ENCODE data around the gene C1QTNF7.

C1QTNF7 gene, protein sequence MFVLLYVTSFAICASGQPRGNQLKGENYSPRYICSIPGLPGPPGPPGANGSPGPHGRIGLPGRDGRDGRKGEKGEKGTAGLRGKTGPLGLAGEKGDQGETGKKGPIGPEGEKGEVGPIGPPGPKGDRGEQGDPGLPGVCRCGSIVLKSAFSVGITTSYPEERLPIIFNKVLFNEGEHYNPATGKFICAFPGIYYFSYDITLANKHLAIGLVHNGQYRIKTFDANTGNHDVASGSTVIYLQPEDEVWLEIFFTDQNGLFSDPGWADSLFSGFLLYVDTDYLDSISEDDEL

DNA sequence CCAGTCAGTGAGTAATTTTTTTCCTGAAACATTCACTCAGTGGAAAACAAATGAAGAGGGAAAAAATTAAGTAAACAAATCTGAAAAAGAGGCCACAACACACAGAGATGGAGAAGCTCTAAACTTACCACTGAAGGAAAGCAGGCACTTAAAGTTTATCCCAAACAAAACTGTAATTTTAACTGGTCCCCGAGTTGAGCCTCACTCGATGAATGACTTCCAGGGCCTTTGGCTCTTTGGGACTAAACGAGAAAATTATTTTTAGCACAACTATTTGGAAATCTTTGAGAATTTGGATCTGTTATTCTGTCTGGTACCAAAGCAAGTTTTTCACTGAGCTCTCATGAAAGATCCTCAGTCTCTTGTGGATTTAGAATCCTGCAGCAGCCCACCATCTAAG is at the start of gene C1QTNF7:
Gene C1QTNF7, plus strand, starts transcription at position 333 of the 400 bp plus-strand sequence. CDS start 7,711 bp downstream, outside the sequence.
- FAIRE-seq, result no peak

DNA sequence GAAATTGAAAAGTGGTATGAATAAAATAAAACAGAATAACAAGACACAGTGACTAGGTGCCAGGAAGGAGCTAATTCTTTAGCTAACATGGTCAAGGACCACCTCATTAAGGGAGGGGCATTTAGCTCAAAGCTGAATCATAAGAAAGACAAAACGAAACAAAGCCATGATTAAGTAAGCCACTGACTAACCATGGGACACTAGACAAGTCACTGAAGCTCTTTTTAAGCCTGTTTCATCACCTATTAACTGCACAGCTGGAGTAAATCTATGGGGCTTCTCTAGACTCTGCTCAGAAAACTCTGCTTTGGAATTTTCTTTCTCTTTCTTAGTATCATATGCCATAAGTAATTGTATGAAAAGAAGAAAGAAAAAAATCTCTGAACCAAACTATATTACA is 49.8 kb upstream of the C1QTNF7 start:
- FAIRE-seq, result no peak

GRCh38 chr4:15378493-15378892 is 49.3 kb upstream of the C1QTNF7 start:
- FAIRE-seq, result peak; percentile 61

GRCh38 chr4:15381806-15382338 is 46.0 kb upstream of the C1QTNF7 start:
- peak; percentile 72 for FAIRE-seq

DNA sequence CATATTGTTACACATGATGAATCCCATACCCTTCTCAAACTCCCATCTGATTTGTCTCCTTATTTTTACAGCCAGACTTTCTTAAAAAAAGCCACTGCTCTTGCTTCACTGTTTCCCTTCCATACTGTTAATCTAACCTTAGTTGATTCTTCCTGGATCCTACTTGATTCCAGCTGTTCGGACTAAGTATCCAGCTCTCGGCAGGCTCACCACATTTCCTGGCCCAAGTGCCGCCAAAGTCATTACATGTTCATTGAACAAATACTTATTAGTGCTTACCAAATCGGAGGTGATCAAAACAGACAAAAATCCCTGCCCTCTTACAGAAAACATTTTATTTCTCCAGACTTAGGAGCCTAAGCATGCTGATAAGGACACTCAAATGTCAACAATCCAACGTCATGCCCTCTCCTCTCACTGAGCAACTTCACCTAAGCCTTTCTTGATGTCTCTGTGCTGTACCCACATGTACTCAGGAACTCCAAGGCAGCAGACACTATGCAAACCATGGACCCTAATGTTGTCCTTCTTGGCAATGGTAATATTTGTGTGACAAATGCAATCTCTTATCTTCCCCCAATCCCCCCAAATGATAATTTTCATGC is 45.1 kb upstream of the C1QTNF7 start:
- peak; percentile 41 for FAIRE-seq

DNA sequence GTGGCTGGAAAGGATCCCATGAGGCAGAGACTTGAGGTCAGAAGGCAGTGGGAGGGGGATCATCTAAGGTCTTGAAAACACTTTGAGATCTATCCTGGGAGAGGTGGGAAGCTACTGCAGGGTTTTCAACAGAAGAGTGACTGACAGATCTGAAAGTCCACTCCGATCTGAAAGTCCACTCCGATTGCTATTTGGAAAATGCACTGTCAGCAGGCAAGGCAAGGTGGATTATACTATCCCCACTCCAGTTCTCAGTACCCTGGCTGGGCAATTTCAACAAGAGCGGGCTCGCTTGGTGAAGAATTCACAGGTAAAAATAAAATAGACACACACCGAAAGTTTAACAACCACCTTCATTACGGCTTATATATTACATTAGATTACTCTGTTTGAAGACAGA is 42.3 kb upstream of the C1QTNF7 start:
- no peak for FAIRE-seq

- no peak for FAIRE-seq
Observed at GRCh38 chr4:15385928-15386327, 41.9 kb upstream of the C1QTNF7 start.

- no peak for FAIRE-seq
Observed at GRCh38 chr4:15390494-15390893, 37.3 kb upstream of the C1QTNF7 start.

DNA sequence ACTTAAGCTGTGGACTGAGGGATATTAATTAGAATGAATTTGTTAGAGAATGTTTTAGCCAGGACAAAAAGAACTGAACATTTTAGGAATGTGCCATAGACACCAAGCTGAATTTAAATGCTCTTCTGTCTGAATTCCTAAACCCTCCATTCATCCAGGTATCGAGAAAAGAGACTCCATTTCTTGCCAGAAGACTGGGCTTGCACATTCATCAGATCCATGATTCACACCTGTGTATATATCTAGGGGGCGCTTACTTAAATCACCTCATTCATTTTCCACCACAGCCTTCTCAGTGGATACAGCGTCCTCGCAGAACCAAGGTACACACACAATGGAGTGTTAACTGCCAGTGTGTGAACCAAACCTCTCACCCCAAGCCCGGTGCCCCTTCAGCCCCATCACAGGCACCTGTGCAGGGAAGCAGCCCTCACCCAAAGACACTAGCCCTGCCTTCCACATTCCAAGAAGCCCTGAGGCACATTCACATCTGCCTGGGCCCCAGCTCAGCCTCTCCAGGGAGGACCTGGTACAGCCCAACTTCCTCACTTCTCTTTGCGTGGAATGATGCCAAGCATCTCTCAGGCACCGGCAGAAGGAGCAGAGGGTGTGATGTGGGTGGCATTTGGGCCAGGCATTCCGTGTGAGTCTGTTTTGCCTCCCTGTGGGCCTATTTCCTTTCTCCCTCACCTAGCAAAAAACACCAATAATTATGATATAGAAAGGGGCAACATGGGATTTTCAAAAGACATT is 35.6 kb upstream of the C1QTNF7 start:
- no peak for FAIRE-seq

DNA sequence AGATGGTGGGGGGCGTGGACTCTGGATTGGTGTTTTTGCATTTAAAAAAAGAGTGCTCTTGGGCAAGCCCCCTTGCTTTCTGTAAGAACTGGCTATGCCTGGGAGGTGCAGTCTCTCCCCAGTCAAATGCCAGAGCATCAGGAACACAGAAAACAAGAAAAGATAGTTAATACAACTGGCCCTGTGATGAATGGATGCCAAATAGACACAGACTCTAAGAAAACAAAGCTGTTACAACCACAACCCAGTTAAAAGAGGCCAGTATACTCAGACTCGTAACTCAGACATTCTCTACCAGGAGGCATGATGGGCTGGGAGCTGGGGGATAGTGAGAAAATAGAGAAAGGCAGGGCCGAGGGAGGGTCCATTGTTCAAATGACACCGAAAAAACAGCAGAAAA is 32.5 kb upstream of the C1QTNF7 start:
- no peak for FAIRE-seq

DNA sequence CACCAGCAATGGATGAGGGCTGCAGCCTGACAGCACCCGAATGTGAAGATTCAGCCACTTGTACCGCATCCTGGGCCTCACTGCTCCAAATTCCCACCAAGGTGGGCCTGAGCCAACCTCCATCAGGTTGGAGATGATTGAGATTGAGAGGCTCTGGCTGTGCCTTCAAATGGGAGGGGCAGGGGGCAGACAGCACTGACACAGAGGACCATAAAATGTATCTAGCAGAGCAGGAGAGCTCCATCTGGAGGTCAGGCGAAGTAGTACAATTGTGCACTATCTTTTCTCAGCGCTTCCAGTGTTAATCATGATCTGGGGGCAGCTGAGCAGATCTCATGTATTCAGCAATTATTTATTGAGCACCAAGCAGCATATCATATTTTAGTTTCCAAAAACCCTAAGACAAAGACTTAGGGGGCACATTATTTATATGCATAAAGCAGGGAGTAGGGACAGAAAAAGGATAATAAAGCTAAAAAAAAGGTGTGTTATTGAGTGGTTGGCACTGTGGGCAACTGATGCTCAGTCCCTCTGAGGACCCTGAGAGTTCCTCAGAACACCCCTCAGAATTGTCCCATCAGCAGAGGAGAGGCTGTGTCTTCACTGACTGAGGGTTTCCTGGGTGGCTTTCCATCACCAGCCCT is 31.6 kb upstream of the C1QTNF7 start:
- FAIRE-seq, result peak; percentile 17

DNA sequence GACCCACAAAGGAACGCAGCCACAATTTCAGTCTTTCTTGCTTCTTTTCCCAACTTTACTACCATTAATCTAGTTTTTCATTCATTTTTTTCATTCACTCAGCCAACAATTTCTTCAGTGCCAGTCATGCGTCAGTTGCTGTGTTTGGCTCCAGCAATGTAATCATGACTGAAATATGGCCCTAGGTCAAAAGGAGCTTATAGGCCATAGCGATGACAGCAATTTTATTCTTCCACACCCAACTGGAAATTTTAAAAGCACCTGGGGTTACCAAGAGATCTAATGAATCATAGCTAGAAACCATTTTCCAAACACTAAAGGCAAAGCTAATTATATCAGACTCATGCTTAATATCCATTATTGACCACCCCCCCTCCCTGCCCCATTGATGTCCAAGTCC is 29.8 kb upstream of the C1QTNF7 start:
- FAIRE-seq, result no peak

DNA sequence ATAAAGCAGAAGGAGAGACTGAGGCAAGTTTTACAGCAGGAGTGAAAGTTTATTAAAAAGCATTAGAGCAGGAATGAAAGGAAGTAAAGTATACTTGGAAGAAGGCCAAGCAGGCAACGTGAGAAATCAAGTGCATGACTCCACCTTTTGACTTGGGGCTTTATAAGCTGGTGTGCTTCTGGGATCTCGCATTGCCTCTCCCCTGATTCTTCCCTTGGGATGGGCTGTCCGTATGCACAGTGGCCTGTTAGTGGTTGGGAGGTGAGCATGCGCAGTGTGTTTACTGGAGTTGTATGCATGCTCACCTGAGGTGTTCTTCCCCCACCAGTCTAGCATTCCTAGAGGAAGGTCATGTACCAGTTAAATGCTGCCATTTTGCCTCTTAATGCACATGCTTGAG is 29.1 kb upstream of the C1QTNF7 start:
- FAIRE-seq, result no peak

GRCh38 chr4:15400226-15400625 is 27.6 kb upstream of the C1QTNF7 start:
- FAIRE-seq, result no peak

DNA sequence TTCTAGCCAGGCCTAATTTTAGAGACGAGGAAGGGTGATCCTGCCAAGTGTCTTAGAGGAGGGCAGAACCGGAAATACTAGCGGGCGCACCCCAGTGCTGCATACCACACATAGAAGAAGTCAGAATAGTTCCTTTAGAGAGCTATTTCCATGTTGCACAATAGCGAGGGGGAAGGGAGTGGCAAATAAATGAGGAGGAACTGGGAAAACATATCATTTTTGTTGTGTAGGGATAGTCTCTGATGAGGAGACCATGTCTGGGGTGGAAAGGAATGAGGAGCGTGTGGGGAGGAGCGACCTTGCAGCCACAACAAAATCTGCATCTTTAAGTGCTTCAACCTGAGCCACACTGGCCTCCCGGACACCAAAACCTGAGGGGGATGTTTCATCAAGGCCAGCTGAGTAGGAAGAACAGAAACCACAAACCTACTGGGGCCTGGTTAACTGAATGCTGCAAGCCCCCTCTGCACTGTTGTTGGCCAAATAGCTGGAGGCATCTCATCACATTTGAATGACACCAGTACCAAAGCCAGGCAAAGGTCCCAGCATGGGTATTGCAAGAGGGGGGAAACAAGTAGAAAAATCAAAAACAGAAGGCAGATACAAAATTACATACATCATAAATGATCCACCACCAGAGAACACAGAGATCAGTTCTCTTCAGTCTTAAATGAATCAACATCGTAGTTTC is 26.7 kb upstream of the C1QTNF7 start:
- FAIRE-seq, result no peak

GRCh38 chr4:15402146-15402545 is 25.7 kb upstream of the C1QTNF7 start:
- FAIRE-seq, result no peak

DNA sequence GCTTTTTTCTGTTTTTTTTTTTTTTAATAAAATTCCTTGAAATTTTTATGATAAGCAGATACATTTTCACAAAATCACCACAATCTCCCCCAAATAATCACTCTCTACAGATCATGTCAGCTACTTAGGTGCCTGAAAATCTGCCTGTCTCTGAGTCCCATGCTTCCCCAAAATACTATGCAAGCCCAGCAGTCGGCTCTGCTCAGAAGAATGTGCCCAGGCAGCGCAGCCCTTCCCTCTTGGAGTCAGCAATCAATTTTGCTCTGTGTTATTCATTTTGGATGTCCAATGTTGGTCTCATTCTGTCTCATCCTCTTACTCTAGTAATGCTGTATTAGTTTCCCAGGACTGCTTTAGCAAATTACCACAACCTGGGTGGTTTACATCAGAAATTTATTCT is 24.9 kb upstream of the C1QTNF7 start:
- FAIRE-seq, result no peak

DNA sequence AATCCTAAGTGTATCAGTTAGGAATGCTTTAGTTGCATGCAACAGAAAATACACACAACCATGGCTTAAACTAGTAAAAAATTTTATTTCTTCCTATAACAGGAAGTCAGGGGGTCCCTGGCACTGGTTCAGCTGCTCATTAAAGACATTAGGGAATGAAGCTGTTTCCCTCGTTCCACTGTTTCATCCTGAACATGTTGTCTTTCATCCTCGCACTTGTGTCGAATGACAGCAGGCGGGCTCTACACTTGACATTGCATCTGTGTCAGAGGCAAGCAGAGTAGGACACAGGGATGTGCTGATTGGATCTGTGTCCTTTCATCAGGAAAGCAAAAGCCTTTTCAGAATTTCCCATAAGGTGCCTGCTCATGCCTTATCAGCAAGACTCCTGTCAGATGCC is 22.8 kb upstream of the C1QTNF7 start:
- no peak for FAIRE-seq

DNA sequence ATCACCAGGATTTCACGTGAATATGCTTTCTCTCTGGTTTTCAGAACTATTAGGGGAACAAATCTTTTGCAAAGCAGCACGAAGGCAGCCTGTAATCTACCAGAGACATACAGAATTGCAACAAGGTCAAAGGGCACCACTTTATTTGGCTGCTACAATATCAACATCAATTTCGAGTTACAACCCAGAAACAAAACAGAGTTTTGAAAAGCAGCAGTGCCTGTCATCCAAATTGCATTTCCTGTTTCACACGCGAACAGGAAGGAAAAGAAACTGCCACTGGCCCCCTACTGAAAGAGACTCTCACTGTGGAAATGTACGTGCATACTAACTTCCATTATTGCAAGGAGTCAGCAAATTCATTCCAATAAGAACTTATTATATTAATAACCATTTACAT is 17.1 kb upstream of the C1QTNF7 start:
- no peak for FAIRE-seq

GRCh38 chr4:15412461-15412860 is 15.4 kb upstream of the C1QTNF7 start:
- no peak for FAIRE-seq

- no peak for FAIRE-seq
Observed at GRCh38 chr4:15413010-15413622, 14.7 kb upstream of the C1QTNF7 start.

DNA sequence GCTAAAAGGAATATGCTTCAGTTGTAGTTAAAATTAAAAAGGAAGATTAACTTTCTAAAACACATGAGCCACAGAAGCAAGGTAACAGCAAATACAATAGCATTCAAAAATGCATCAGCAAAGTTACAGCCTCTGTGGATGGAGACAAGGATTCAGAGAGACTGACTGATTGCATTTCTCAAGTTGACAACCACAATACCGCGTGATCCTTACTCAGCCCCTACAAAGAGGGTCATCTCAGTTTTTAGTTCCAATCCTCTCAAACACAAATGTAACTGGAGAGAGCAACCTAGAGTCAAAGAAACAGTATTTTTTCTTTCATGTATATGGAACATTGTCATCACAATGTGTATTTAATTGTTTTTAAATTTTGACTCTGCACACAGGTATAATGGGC is 14.2 kb upstream of the C1QTNF7 start:
- FAIRE-seq, result no peak

Measured in islet of Langerhans (tissue), 1 donor.